Gastroesophageal sphincter (tissue), 3 donors: Measurements from ENCODE around the gene PRG3.

Experiments
- CTCF ChIP-seq, 4 experiments: fragments of 200-600 bp in 2 of 4; fragments of 450-650 bp in 2 of 4; sonication (generic) in 1 of 4; IDR thresholded peaks; one replicate each; pipeline ENCODE4 v1.5.1; 2017 to 2019; ENCODE audit warnings: antibody characterized with exemption in 4 of 4, mild to moderate bottlenecking in 2 of 4, moderate library complexity in 2 of 4
- EP300 ChIP-seq: sonication (generic); formaldehyde crosslinking; IDR thresholded peaks from one replicate; pipeline ENCODE4 v1.6.1; 2017; ENCODE audit warnings: antibody characterized with exemption, mild to moderate bottlenecking
- POLR2A ChIP-seq, 2 donors: fragments of 450-650 bp; IDR thresholded peaks; one replicate each; pipeline ENCODE4 v1.6.1; 2017; ENCODE audit warnings: antibody characterized with exemption in 2 of 2, mild to moderate bottlenecking in 2 of 2, moderate library complexity in 1 of 2

GRCh38 chr11:57392763-57393105 lies 11.8 kb upstream of the PRG3 start:
- TF ChIP-seq POLR2A (IDR thresholded peaks at IDR 0.05) (no peak), EP300 (no peak), CTCF (IDR thresholded peaks at IDR 0.05) (no peak)
